Measurements from ENCODE around the gene PHF1.

Gene PHF1

GRCh38 chr6:33454009-33454946 is 43.5 kb downstream of the PHF1 start, which contains the start of gene ZBTB9:
Gene ZBTB9 (plus strand): TSS chr6:33454576. CDS start chr6:33455101, 525 bp downstream.
- peak; percentile 89 to 94 for DNase-seq (ENCODE audit: low read depth in 2 of 2)

DNA sequence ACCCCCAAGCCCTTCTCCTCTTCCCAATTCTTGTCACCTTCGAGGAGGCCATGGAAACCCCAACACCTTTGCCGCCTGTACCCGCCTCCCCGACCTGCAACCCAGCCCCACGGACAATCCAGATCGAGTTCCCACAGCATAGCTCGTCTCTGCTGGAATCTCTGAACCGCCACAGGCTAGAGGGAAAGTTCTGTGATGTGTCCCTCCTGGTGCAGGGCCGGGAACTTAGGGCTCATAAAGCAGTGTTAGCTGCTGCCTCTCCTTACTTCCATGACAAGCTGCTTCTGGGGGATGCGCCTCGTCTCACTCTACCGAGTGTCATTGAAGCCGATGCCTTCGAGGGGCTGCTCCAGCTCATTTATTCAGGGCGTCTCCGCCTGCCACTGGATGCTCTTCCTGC is 44.2 kb downstream of the PHF1 start:
- no peak for DNase-seq (ENCODE audit: low read depth in 2 of 2)

GRCh38 chr6:33456156-33456555 is 45.3 kb downstream of the PHF1 start:
- DNase-seq (ENCODE audit: low read depth in 2 of 2), result no peak

DNA sequence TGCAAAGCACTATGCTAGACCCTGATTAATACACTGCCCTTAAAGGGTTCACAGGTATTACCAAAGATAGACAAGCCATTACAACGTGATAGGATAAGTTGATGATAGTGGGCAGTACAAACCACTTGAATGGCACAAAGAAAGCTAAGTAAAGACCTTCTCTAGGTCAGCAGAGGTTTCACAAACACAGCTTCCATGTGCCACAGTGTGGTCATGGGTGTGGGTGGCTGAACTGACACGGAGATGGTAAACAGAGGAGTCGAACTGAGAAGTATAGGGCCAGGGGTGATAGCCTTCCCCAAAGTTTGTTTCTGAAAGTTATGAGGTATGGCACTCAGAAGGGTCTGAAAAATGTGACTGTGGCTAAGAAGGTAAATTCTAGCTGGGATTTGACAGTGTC is 47.9 kb downstream of the PHF1 start:
- DNase-seq (ENCODE audit: low read depth in 2 of 2), result no peak

- DNase-seq (ENCODE audit: low read depth in 2 of 2), result no peak
These were observed 48.4 kb downstream of the PHF1 start for GRCh38 chr6:33459226-33459625.

Data from stimulated activated CD4-positive, alpha-beta T cell treated with anti-CD3 and anti-CD28 coated beads, Interleukin-12 subunit alpha, Interleukin-12 subunit beta, amount 100 ng/mL, for 24 hours (primary cell).